Glomerular visceral epithelial cell (primary cell): ENCODE results near the gene AMBRA1.
"Not testable (repeated sequence)": the region's sequence is repeated elsewhere in the genome, so short reads cannot be mapped to it uniquely, and the experiment has no call there.

ENCODE experiments used
- DNase-seq: peaks from one replicate; pipeline ENCODE4 v3.0.0-alpha.2; 2016; ENCODE audit errors: extremely low spot score

AMBRA1 gene

GRCh38 chr11:46381819-46382645, 211.8 kb downstream of the AMBRA1 start:
- DNase-seq = no peak

DNA sequence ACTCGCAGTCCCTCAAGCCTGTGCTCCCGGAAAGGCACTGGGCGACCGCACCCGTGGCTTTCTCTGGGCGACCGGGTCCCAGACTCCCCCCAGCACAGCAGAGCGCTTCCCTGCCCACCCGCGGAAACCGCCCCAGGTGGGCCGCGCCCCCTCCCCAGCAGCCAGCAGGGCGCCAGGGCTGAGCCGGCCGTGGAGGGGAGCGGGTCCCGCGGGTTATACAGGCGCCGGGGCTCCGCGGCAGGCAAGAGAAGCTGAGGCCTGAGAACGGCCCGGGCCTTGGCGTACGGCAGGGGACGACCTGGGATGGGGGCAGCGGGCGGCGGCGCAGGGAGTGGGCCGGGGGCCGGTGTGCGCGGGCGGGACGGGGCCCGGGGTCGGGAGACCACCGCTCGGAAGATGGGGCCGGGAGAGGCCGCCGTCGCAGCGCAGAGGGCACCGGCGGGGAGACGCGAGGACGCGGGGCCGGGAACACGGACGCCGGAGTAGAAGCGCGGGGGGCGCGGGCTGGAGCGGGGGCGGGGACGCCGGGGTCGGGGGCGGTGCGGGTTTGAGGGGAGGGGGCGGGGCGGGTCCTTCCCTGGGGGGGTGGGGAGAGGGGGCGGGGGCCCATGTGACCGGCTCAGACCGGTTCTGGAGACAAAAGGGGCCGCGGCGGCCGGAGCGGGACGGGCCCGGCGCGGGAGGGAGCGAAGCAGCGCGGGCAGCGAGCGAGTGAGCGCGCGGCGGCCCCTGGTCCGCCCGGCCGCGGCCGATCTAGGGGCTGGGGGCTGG, 212.6 kb downstream of the AMBRA1 start, which contains the start of gene MDK:
MDK (plus strand) TSS at position 622 of the 771 bp plus-strand sequence. CDS start 389 bp downstream, outside the sequence.
- DNase-seq = no peak

GRCh38 chr11:46380340-46381047, 213.3 kb downstream of the AMBRA1 start:
- no peak for DNase-seq

DNA sequence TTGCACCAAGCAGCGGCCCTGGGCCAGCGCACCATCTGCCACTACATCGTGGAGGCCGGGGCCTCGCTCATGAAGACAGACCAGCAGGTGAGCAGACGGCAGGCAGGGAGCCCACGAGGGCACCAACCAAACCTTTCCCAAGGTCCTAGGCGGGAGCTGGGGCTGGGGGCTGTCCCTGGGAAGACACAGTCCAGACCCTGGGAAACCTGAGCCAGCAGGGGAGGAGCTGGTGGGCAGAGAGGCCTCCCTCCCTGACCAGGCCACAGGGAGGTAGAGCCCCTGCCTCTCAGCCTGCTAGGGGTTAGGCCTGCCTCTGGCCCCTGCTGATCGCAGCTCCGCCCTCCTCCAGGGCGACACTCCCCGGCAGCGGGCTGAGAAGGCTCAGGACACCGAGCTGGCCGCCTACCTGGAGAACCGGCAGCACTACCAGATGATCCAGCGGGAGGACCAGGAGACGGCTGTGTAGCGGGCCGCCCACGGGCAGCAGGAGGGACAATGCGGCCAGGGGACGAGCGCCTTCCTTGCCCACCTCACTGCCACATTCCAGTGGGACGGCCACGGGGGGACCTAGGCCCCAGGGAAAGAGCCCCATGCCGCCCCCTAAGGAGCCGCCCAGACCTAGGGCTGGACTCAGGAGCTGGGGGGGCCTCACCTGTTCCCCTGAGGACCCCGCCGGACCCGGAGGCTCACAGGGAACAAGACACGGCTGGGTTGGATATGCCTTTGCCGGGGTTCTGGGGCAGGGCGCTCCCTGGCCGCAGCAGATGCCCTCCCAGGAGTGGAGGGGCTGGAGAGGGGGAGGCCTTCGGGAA, 214.1 kb downstream of the AMBRA1 start:
- not testable (repeated sequence) for DNase-seq

DNA sequence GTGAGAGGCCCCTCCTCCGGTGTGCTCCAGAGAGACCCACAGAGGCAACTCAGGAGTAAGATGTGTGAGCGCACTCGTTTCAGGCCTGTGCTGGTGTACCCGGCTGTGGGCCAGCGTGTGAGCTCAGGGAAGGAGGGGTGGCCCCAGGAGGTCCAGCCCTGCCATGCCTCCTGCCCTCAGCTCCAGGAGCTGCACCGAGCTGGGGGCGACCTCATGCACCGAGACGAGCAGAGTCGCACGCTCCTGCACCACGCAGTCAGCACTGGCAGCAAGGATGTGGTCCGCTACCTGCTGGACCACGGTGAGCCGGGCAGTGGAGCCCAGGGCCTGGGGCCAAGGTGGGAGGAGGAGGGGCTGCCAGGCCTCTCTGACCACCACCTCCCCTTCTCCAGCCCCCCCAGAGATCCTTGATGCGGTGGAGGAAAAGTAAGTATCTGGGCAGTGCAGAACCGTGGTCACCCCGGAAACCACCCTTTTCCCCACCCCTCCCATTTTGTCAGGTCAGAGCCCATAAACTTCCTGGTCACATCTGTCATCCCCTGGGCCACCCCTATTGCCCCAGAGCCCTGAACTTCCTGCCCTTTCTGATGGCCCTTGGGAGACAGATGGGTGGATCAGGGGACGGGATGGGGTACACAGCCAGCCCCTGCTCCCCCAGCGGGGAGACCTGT, 214.9 kb downstream of the AMBRA1 start:
- peak; percentile 22 for DNase-seq

DNA sequence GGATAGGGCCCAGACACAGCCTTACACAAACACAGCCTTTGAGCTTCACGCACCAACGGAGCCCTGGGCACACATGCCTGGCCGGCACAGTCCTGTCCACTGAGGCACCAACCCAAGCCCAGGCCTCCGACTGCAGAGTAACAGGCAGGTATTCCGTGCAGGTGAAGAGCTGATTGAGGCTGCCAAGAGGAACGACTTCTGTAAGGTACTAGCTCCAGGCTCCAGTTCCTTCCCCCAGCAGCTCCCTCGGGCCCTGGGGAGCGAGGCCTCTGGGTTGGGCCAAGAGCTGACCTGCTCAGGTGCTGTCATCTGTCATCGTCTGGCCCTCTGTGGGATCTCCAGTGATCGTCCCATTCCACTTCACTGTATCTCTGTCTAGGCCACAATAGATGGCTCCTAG, 215.5 kb downstream of the AMBRA1 start:
- no peak for DNase-seq

DNA sequence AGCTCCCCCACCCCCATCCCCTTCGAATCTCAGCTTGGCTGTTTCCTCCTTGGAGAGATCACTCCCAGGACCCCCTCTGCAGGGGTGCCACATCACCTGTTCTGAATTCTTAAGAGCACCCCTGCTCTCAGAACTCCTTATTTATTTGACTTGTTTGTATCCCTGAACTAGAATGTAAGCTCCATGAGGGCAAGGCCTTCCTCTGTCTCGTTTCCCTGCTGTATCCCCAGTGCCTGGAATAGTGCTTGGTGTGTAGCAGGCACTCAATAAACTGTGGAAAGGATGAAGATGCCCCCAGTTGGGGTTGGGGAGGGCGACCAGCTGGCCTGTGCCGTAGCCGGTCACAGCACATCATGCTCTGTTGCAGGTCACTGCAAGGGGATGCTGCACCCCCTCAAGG, 216.0 kb downstream of the AMBRA1 start:
- no peak for DNase-seq

- DNase-seq = no peak
These were observed 216.5 kb downstream of the AMBRA1 start for GRCh38 chr11:46377290-46377689.

DNA sequence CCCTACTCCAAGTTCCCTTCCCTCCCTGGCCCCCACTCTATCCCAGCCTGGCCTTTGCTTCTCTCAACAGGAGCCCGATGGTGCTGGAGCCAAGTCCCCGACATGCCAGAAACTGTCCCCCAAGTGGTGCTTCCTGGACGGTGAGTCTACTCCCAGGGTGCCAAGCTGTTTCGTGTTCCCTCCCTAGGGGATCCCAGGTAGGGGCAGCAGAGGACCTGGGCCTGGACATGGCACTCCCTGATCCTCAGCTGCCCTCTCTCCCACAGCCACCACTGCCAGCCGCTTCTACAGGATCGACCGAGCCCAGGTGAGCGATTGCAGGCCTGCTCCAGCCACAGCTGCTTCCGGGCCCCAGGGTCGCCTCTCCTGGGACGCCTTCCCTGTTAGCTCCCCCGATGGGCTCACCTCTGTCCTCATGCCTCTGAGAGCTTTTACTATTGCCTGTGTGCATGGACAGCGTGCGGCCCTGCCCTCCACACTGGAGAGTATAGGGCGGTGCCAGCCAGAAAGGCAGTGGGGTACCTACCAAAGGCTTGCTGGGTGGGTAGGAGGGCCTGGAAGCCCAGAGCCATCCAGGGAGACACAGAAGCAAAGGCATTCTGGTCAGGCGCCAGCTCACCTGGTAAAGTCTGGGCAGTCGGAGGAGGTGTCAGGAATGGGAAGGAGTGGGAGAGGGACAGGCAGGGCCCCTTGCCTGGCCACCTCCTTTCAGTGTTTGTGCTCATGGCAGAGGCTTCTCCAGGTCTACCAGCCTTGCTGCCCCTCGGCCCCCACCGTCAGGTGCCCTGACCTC, 217.4 kb downstream of the AMBRA1 start:
- no peak for DNase-seq

DNA sequence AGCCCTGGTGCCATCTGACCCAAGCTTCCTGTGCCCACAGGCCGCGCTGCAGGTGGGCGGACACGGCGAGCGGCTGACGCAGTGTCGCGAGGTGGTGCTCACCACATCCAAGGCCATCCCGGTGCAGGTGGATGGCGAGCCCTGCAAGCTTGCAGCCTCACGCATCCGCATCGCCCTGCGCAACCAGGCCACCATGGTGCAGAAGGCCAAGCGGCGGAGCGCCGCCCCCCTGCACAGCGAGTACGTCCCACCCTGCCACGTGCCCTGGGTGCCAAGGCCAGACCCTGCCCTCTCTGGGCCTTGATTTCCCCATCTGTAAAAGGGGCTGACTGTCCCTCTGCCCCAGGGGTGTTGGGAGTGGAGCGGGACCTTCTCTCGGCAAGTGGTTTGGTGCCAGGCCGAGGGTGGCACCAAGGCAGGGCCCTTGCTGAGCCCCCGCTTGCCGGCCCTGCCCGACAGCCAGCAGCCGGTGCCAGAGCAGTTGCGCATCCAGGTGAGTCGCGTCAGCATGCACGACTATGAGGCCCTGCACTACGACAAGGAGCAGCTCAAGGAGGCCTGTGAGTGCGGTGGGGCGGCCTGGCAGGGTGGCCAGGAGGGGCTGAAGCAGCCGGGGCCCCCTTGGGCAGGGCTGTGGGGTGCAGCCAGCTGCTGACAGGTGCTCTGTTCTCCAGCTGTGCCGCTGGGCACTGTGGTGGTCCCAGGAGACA, 218.3 kb downstream of the AMBRA1 start:
- DNase-seq = no peak

DNA sequence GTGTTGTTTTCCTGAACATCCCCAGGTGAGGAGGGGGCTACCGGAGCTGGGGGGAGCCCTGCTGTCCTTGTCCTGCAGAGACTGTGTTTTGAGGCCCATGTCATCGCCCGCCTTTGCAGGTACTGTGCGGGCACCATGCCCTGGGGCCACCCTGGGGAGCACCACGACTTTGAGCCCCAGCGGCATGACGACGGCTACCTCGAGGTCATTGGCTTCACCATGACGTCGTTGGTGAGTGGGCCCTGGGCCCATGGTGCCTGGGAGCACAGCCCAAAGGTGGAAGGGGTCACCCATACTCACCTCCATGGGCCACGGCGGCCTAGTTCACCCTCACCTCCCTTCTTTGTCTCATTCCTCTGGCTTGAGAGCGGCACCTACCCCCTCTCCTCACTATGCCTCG, 219.0 kb downstream of the AMBRA1 start:
- DNase-seq = no peak

DNA sequence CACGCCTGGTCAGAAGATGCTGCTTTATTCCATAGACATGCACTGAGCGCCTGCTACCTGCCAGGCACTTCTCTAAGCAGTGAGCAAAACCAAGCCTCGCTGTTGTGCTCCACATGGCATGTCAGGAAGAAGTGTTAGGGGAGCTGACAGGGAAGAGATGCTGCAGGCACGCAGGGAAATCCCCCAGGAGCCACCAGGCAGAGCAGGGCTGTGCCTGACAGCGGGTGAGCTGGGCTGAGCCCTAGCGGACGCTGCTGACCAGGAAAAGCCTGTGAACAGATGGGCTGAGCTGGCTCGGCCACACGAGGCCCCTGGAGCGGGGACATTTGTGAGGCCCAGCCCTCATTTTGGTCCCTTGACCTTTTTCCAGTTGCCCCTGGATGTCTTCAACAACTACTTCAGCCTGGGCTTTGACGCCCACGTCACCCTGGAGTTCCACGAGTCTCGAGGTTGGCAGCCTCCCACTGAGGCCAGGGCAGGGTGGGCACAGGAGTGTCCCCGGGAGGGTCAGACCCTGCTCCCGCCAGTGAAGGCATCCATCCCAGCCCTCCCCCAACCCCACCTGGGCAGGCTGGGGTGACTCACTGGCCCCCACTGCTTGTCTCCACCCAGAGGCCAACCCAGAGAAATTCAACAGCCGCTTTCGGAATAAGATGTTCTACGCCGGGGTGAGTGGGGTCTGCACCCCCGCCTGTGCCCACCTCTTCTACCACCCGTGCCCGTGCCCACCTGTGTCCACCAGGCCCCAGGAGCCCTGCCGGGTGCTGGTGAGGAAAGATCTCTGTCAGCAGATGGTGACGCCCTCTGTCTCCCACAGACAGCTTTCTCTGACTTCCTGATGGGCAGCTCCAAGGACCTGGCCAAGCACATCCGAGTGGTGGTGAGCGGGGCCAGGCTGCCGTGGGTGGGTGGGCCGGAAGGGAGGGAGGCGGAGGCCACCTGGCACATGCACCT, 219.8 kb downstream of the AMBRA1 start:
- DNase-seq = no peak

DNA sequence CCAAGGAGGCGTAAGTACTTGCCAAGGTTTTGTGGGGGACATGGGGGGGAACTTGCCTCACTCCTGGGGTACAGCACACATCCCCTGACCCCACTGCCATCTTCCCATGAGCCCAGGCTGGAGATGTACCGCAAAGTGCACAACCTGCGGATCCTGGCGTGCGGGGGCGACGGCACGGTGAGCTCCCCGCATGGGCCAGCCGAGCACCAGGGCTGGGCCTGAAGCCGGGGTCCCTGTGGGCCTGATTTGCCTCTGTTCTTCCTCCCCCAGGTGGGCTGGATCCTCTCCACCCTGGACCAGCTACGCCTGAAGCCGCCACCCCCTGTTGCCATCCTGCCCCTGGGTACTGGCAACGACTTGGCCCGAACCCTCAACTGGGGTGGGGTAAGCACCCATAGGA, 221.3 kb downstream of the AMBRA1 start:
- not testable (repeated sequence) for DNase-seq

DNA sequence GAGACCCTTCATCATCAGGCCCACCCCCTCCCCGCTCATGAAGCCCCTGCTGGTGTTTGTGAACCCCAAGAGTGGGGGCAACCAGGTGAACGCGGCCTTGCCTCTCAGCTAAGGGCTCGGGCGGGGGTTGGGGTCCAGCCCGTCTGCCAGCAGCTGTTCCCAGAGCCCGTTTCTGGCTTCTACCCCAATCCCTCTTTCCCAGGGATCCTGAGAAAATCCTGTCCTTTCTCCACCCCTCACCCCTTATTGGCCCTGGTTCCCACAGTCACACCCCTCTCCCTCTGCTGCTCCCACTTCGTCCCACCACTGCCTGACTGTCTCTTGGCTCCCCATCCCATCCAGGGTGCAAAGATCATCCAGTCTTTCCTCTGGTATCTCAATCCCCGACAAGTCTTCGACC, 221.7 kb downstream of the AMBRA1 start:
- no peak for DNase-seq

GRCh38 chr11:46371262-46371661, 222.6 kb downstream of the AMBRA1 start:
- not testable (repeated sequence) for DNase-seq

DNA sequence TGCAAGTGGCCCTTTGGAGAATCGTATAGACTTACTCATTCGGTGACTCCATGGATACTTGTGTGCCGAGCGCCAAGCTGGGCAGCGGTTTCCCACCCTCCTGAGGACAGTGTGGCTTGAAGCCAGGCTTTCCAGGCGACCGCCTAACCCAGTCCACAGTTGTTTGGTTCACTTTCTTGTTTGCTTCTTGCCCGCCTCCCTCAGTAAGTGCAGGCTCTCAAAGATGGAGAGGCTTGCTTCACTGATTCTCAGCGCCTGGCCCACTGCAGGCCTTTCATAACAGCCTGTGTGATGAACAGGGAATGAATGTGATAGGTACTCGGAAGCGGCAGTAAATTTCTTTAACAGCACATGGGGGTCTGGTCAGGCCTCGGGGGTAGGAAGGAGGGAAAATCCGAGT, 223.6 kb downstream of the AMBRA1 start:
- no peak for DNase-seq

DNA sequence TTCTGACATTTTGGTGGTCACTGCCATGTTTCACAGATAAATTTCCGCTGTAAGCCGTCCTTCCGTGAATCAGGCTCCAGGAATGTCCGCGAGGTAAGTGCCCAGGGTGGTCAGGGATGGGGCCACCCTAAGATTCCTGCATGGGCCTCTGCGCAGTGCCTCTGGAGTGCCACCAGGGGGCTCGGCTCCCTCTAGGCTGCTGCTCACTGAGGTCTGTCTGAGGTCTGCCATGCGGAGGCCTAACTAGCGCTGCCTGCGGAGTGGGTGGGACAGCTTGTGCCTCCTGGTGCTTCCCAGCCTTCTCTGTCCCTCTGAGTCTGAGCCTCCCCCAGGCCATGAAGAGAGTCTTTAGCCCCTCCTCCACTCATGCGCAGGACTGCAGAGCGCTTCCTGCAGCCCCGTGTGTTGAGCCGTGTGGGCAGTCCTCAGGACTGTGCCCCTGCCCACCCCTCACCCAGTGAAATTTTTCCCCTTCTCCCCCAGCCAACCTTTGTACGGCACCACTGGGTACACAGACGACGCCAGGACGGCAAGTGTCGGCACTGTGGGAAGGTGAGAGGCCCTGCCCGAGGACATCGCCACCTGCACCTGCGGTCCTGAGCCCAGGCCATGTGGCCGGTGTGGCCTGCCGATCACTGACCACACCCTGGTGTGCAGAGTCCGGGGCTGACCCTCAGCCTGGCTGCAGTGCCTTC, 224.2 kb downstream of the AMBRA1 start:
- DNase-seq = peak; percentile 90

DNA sequence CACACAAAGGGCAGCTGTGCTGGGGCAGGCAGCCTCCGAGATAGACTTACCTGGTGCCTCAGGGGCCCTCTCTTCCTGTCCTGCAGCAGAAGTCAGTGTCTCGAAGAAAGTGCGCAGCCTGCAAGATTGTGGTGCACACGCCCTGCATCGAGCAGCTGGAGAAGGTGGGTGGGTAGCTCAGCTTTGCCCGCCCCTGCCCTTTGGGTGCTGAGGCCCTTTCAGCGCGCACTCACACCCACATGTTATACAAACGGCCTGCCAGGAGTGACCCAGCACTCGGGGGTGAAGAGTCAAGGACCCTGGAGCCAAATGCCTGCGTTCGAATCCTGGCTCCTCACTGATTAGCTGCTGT, 225.9 kb downstream of the AMBRA1 start:
- no peak for DNase-seq
